Measurements from ENCODE around the gene KAZN.

Gene KAZN

GRCh38 chr1:15075175-15075574, 476.7 kb downstream of the KAZN start:
- no peak for DNase-seq

GRCh38 chr1:15075817-15076216, 477.3 kb downstream of the KAZN start:
- no peak for DNase-seq

GRCh38 chr1:15076807-15077206, 478.3 kb downstream of the KAZN start:
- no peak for DNase-seq

- DNase-seq: no peak
Measured at GRCh38 chr1:15077384-15077783, 478.9 kb downstream of the KAZN start.

- no peak for DNase-seq
Measured at GRCh38 chr1:15080328-15081007, 482.0 kb downstream of the KAZN start.

- no peak for DNase-seq
Measured at GRCh38 chr1:15081102-15081501, 482.6 kb downstream of the KAZN start.

GRCh38 chr1:15083578-15083977, 485.1 kb downstream of the KAZN start:
- DNase-seq: no peak

GRCh38 chr1:15088281-15088971, 489.9 kb downstream of the KAZN start:
- DNase-seq: no peak

GRCh38 chr1:15089258-15089992, 490.9 kb downstream of the KAZN start:
- no peak for DNase-seq

- DNase-seq: peak; percentile 31
Measured at GRCh38 chr1:15090373-15090772, 491.9 kb downstream of the KAZN start.

GRCh38 chr1:15094056-15094455, 495.6 kb downstream of the KAZN start:
- no peak for DNase-seq

- DNase-seq: no peak
Measured at GRCh38 chr1:15094719-15095495, 496.4 kb downstream of the KAZN start.

- no peak for DNase-seq
Measured at GRCh38 chr1:15095496-15095875, 497.0 kb downstream of the KAZN start.

GRCh38 chr1:15096293-15096692, 497.8 kb downstream of the KAZN start:
- DNase-seq: no peak

GRCh38 chr1:15098176-15099125, 500.0 kb downstream of the KAZN start:
- no peak for DNase-seq

GRCh38 chr1:15099441-15100120, 501.1 kb downstream of the KAZN start:
- DNase-seq: no peak

GRCh38 chr1:15100121-15100879, 501.8 kb downstream of the KAZN start:
- DNase-seq: peak; percentile 19

- DNase-seq: no peak
Measured at GRCh38 chr1:15100880-15101760, 502.6 kb downstream of the KAZN start.

- DNase-seq: no peak
Measured at GRCh38 chr1:15101801-15102200, 503.3 kb downstream of the KAZN start.

- no peak for DNase-seq
Measured at GRCh38 chr1:15102646-15103045, 504.2 kb downstream of the KAZN start.
